Ovary (tissue), 10 donors: ENCODE results near the gene OR52B2. TPM values are rescaled to one million over a fixed set of nuclear protein-coding genes. Genes with fewer than 3 reads are reported as not detected.

Experiments used
- DNase-seq, 5 donors: peaks; one replicate each; pipeline ENCODE4 v3.0.0-alpha.2; 2019 to 2020
- H3K27ac ChIP-seq, 2 donors: fragments of 200-600 bp; one replicate each; pipeline versions ENCODE4 v1.5.1 to v1.8.0; 2019 to 2022
- H3K27me3 ChIP-seq: fragments of 200-600 bp; one replicate; pipeline ENCODE4 v1.8.0; 2022
- H3K36me3 ChIP-seq: fragments of 200-600 bp; sonication (generic); one replicate; pipeline ENCODE4 v1.5.1; 2019
- H3K4me1 ChIP-seq: one replicate; pipeline ENCODE4 v1.8.1; 2013; ENCODE audit warnings: mild to moderate bottlenecking, moderate library complexity; ENCODE audit not compliant: insufficient read depth
- H3K4me3 ChIP-seq: fragments of 200-600 bp; sonication (generic); one replicate; pipeline ENCODE4 v1.5.1; 2017
- H3K9me3 ChIP-seq, 2 donors: fragments of 200-600 bp in 1 of 2; sonication (generic) in 1 of 2; one replicate each; pipeline versions ENCODE4 v1.5.1 to v1.8.1; 2013 to 2019; ENCODE audit warnings: mild to moderate bottlenecking in 1 of 2, moderate library complexity in 1 of 2
- CTCF ChIP-seq, 3 donors: fragments of 450-650 bp in 2 of 3; fragments of 200-600 bp in 1 of 3; IDR thresholded peaks; one replicate each; pipeline versions ENCODE4 v1.5.1 to v1.8.0; 2016 to 2022; ENCODE audit warnings: antibody characterized with exemption in 3 of 3, mild to moderate bottlenecking in 1 of 3
- EP300 ChIP-seq: sonication (generic); formaldehyde crosslinking; IDR thresholded peaks from one replicate; pipeline ENCODE4 v1.6.1; 2017; ENCODE audit warnings: antibody characterized with exemption
- POLR2A ChIP-seq: fragments of 450-650 bp; IDR thresholded peaks from one replicate; pipeline ENCODE4 v1.6.1; 2017; ENCODE audit warnings: antibody characterized with exemption, mild to moderate bottlenecking, moderate library complexity
- WGBS, 3 donors: extraction: QIAGEN DNeasy Blood & Tissue Kit in 1 of 3; methylation state at CpG; one replicate each; pipeline versions ENCODE4 v1.1.5 to v1.1.7; 2013 to 2017; 5-methylcytosine and 5-hydroxymethylcytosine counted together
- intact Hi-C, 4 donors: fragments of 100-400 bp; cut with DNase I; formaldehyde crosslinking; loops; one replicate each; pipeline versions ENCODE4 v1.11.0 to v1.15.1; 2022 to 2023
- long read RNA-seq, 3 donors: library from polyadenylated mRNA in 2 of 3; unstranded in 2 of 3; transcript quantifications; one replicate each; pipeline ENCODE4 v2.0.0 and lab custom pipeline, GENCODE V29; 2021 to 2026
- polyA plus RNA-seq, 2 donors: library from polyadenylated mRNA; stranded (reverse); fragments of 200-250 nt in 1 of 2; fragments of 350-450 nt in 1 of 2; fragmentation: Illumina TruSeq in 1 of 2; extraction: RNeasy Lipid Tissue Mini Kit (QIAGEN cat#74804) in 1 of 2; gene quantifications; one replicate each; pipeline ENCODE4 v1.2.3, GENCODE V29; 2013 to 2014
- total RNA-seq, 7 donors: library from RNA; depleted of rRNA in 2 of 7; stranded (reverse); fragments of >200 nt in 2 of 7; fragmentation: NEBNext Ultra II Directional in 3 of 7; extraction: Animal tissue kit (Norgen Biotek cat#: 25700) in 3 of 7; gene quantifications; one replicate each; pipeline versions ENCODE4 v1.1.0 to v1.2.4, GENCODE V29; 2016 to 2023
- donor health status: DM: no; HTN: no; CAD: no; lungs with moderate emphysema.
- donor health status: DM: no; HTN: no; CAD: no.
- donor health status: Bipolar disorder and iron deficiency.
- donor health status: DM: yes; HTN: yes; CAD: no.
- donor health status: DM: no; HTN: no; CAD: no.
- donor health status: DM: yes; HTN: yes; CAD: no.

OR52B2 gene
- total RNA-seq (not detected), polyA plus RNA-seq (not detected)
- long read RNA-seq, donor 1: 0 reads
- long read RNA-seq, donor 2: 0 reads
- long read RNA-seq, donor 3: 0 reads

- intact Hi-C loops: no loop called here
- TF ChIP-seq EP300 (no peak), POLR2A (no peak), CTCF (IDR thresholded peaks at IDR 0.05) (no peak)
- no peak within 1 kb of the TSS for H3K4me3 ChIP-seq
- H3K9me3 ChIP-seq: no peaks in the 10 kb centered on the region
- no peaks in the 10 kb centered on the region for H3K4me1 ChIP-seq
- H3K27me3 ChIP-seq: no peaks in the 10 kb centered on the region
- no peak for DNase-seq
- no peaks in the 10 kb centered on the region for H3K36me3 ChIP-seq
- no peak within 1 kb of the TSS for H3K27ac ChIP-seq
- WGBS, 3 donors: 80 to 90% (median 82%) methylated on average over 1 of the region's 1 CpG
These were observed at the start of gene OR52B2 for GRCh38 chr11:6170226-6170625. OR52B2 (minus strand) TSS chr11:6170326; CDS start chr11:6170326, 0 bp downstream.

GRCh38 chr11:6219359-6219758, 49.2 kb upstream of the OR52B2 start:
- Histone ChIP-seq H3K27ac (no peak overlapping the region), H3K4me3 (no peak overlapping the region), H3K4me1 (no peaks in the 10 kb centered on the region), H3K36me3 (no peaks in the 10 kb centered on the region), H3K27me3 (no peaks in the 10 kb centered on the region), H3K9me3 (no peaks in the 10 kb centered on the region)
- 46 to 58% (median 49%) methylated on average over 2 of the region's 2 CpGs for WGBS, 3 donors
- no peak for TF ChIP-seq EP300
- TF ChIP-seq CTCF (IDR thresholded peaks at IDR 0.05): no peak
- TF ChIP-seq POLR2A: no peak
- intact Hi-C loops: no loop called here
- DNase-seq: no peak

- Histone ChIP-seq H3K27me3 (no peaks in the 10 kb centered on the region), H3K27ac (no peak overlapping the region), H3K4me1 (no peaks in the 10 kb centered on the region), H3K36me3 (no peaks in the 10 kb centered on the region), H3K4me3 (no peak overlapping the region), H3K9me3 (no peaks in the 10 kb centered on the region)
- intact Hi-C loops: no loop called here
- no peak for DNase-seq
- TF ChIP-seq EP300 (no peak), POLR2A (no peak), CTCF (IDR thresholded peaks at IDR 0.05) (no peak)
- WGBS, 3 donors: 83 to 91% (median 87%) methylated on average over 18 to 19 of the region's 19 CpGs
These were observed 47.6 kb upstream of the OR52B2 start for GRCh38 chr11:6217722-6218121.

GRCh38 chr11:6216501-6216900, 46.4 kb upstream of the OR52B2 start:
- 81 to 83% (median 81%) methylated on average over 4 of the region's 4 CpGs for WGBS, 3 donors
- no peak overlapping the region for H3K4me3 ChIP-seq
- no peaks in the 10 kb centered on the region for H3K36me3 ChIP-seq
- no peaks in the 10 kb centered on the region for H3K4me1 ChIP-seq
- intact Hi-C loops: no loop called here
- no peak for DNase-seq
- no peak overlapping the region for H3K27ac ChIP-seq
- H3K9me3 ChIP-seq: no peaks in the 10 kb centered on the region
- no peak for TF ChIP-seq EP300
- no peaks in the 10 kb centered on the region for H3K27me3 ChIP-seq

GRCh38 chr11:6214530-6214929, 44.4 kb upstream of the OR52B2 start:
- WGBS, 3 donors: 92 to 97% (median 96%) methylated on average over 9 to 10 of the region's 10 CpGs
- TF ChIP-seq CTCF (IDR thresholded peaks at IDR 0.05) (no peak), EP300 (no peak), POLR2A (no peak)
- Histone ChIP-seq H3K27me3 (no peaks in the 10 kb centered on the region), H3K4me1 (peaks cover 3% of the 10 kb centered on the region), H3K9me3 (no peaks in the 10 kb centered on the region), H3K4me3 (no peak overlapping the region), H3K27ac (no peak overlapping the region), H3K36me3 (no peaks in the 10 kb centered on the region)
- intact Hi-C loops: no loop called here
- DNase-seq: no peak
